ENCODE data around the gene MKLN1. TPM values are rescaled to one million over a fixed set of nuclear protein-coding genes. Genes with fewer than 3 reads are reported as not detected.

MKLN1 gene
- total RNA-seq, 2 experiments from 2014 or later, result 38.5 TPM

DNA sequence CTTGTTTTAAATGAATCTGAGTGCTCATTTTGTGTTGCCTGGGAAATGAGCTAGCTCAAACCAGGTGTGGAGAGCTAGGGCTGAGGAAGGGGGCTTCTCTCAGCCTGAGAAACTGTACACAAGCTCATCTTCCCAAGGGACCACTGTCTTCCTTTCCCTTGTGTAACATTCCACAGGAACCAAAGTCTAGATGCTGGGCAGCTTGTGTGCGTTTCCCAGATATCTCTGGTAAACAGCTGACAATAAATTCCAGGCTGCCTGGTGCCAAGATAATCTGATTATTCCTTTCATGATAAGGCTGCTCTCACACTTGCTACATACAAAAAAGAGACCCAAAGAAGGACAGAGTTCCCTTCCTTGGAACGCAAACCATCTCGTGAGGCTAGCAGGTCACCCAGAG lies 33.1 kb upstream of the MKLN1 start:
- TF ChIP-seq, protein P1, sequence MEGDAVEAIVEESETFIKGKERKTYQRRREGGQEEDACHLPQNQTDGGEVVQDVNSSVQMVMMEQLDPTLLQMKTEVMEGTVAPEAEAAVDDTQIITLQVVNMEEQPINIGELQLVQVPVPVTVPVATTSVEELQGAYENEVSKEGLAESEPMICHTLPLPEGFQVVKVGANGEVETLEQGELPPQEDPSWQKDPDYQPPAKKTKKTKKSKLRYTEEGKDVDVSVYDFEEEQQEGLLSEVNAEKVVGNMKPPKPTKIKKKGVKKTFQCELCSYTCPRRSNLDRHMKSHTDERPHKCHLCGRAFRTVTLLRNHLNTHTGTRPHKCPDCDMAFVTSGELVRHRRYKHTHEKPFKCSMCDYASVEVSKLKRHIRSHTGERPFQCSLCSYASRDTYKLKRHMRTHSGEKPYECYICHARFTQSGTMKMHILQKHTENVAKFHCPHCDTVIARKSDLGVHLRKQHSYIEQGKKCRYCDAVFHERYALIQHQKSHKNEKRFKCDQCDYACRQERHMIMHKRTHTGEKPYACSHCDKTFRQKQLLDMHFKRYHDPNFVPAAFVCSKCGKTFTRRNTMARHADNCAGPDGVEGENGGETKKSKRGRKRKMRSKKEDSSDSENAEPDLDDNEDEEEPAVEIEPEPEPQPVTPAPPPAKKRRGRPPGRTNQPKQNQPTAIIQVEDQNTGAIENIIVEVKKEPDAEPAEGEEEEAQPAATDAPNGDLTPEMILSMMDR (IDR thresholded peaks at IDR 0.05), result no peak
- no peak for ATAC-seq
- CTCF ChIA-PET, result interaction anchor here (0.5 to 1.0 kb wide), 2 partner anchors 15 to 38 kb away, joined by 3 read pairs; no protein-coding TSS in a partner anchor

DNA sequence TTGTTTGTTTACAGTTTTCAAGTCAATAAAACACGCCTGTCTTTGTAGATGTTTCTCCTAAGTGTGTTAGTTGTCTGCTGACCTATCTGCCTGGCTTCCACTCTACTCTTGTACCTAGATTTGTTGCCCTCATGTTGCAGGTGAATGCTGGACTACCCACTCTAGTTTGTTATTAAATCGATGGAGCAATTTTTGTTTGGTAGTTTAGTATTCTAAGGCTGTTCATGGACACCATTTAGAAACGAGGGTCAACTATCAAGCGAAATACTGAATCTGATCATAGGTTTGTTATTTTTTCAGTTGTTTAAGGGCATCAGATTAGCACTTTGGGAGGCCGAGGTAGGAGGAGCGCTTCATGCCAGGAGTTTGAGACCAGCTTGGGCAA lies 29.1 kb upstream of the MKLN1 start:
- Mint-ChIP-seq H3K9me3 (no peaks in the 10 kb centered on the region), H3K4me1 (ENCODE audit: low read depth) (no peaks in the 10 kb centered on the region), H3K27ac (no peak overlapping the region), H3K4me3 (no peak overlapping the region), H3K27me3 (no peaks in the 10 kb centered on the region), H3K36me3 (ENCODE audit: low read depth) (no peaks in the 10 kb centered on the region)
- ATAC-seq, result no peak
- no peak for DNase-seq
- ChIA-PET POLR2A (no interaction called here), CTCF (no interaction called here)
- TF ChIP-seq, protein P1 (IDR thresholded peaks at IDR 0.05), result no peak
- intact Hi-C loops (cut with micrococcal nuclease), result no loop called here

More for the DNA sequence above, 33.1 kb upstream of the MKLN1 start:
- H3K27me3 Mint-ChIP-seq, result no peaks in the 10 kb centered on the region
- no peaks in the 10 kb centered on the region for H3K4me1 Mint-ChIP-seq (ENCODE audit: low read depth)
- POLR2A ChIA-PET, result no interaction called here
- DNase-seq, result no peak
- H3K27ac Mint-ChIP-seq, result no peak overlapping the region
- intact Hi-C loops (cut with micrococcal nuclease), result no loop called here
- H3K4me3 Mint-ChIP-seq, result no peak overlapping the region
- no peaks in the 10 kb centered on the region for H3K36me3 Mint-ChIP-seq (ENCODE audit: low read depth)
- H3K9me3 Mint-ChIP-seq, result no peaks in the 10 kb centered on the region

GRCh38 chr7:131299074-131299473 lies 28.6 kb upstream of the MKLN1 start:
- Mint-ChIP-seq H3K9me3 (no peaks in the 10 kb centered on the region), H3K4me3 (no peak overlapping the region), H3K27me3 (no peaks in the 10 kb centered on the region), H3K27ac (no peak overlapping the region), H3K36me3 (ENCODE audit: low read depth) (no peaks in the 10 kb centered on the region), H3K4me1 (ENCODE audit: low read depth) (no peaks in the 10 kb centered on the region)
- ChIA-PET CTCF (no interaction called here), POLR2A (no interaction called here)
- DNase-seq (no peak), ATAC-seq (no peak)
- TF ChIP-seq, protein P1 (IDR thresholded peaks at IDR 0.05), result no peak
- intact Hi-C loops (cut with micrococcal nuclease), result no loop called here

DNA sequence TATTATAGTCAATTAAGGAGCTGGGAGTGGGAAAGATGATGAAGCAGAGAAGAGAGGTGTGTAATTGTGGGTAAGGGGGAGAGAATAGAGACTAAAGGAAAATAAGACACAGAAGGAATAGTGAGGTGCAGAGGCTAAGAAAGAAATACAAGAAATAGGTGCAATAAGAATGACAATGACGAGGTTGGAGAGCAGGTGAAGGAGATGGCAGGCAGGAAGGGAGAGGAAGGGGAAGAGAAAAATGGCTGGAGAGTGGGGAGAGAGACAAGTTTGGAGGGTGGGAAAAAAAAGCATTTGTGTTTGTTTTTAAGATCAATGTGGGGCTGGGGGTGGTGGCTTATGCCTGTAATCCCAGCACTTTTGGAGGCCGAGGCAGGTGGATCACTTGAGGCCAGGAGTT lies 27.6 kb upstream of the MKLN1 start:
- intact Hi-C loops (cut with micrococcal nuclease), result no loop called here
- CTCF ChIA-PET, result no interaction called here
- ATAC-seq, result no peak

DNA sequence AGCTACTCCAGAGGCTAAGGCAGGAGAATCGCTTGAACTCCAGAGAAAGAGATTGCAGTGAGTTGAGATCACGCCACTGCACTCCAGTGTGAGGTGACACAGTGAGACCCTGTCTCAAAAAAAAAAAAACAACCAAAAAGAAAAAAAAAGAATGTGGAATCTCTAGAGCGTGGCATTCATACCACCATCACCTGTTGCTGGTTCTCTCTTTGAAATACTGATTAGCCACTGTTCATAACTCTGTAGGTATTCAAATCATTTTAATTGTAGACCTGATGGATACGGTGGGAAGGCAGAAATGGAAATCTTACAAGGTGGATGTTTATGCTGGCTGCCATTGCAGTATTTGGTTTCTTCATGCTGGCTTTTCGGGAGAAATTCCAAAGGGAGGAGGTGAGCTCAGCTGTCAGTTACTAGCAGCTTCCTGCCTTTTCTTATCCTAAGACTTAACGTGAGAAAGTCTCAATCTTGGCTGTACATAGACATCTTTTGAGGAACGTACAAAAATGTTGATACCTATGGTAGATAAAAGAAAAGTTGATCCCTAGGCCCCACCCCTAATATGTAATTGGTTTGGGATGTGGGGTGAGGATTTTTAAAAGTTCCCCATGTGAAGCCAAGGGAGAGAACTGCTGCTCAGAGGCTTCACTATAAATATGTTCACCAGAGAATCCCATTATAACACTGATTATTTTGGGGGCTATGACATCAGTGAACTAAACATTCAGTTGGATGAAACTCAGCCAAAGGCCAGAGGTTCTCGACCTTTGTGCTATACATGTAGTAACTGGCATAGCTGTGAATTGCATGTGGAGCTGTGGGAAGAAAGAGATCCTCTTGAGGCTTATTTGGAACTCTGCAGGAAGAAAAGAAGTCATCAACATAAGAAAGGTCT lies 26.9 kb upstream of the MKLN1 start:
- no peaks in the 10 kb centered on the region for H3K9me3 Mint-ChIP-seq
- no peaks in the 10 kb centered on the region for H3K36me3 Mint-ChIP-seq (ENCODE audit: low read depth)
- no peak overlapping the region for H3K4me3 Mint-ChIP-seq
- no peaks in the 10 kb centered on the region for H3K4me1 Mint-ChIP-seq (ENCODE audit: low read depth)
- H3K27ac Mint-ChIP-seq, result no peak overlapping the region
- TF ChIP-seq, protein P1 (IDR thresholded peaks at IDR 0.05), result no peak
- intact Hi-C loops (cut with micrococcal nuclease), result no loop called here
- no peaks in the 10 kb centered on the region for H3K27me3 Mint-ChIP-seq
- POLR2A ChIA-PET, result no interaction called here
- ATAC-seq, result no peak
- no peak for DNase-seq
- CTCF ChIA-PET, result no interaction called here

More for the DNA sequence above, 27.6 kb upstream of the MKLN1 start:
- no peak overlapping the region for H3K4me3 Mint-ChIP-seq
- H3K9me3 Mint-ChIP-seq, result no peaks in the 10 kb centered on the region
- no peaks in the 10 kb centered on the region for H3K27me3 Mint-ChIP-seq
- POLR2A ChIA-PET, result no interaction called here
- TF ChIP-seq, protein P1 (IDR thresholded peaks at IDR 0.05), result no peak
- H3K27ac Mint-ChIP-seq, result no peak overlapping the region
- no peak for DNase-seq
- no peaks in the 10 kb centered on the region for H3K4me1 Mint-ChIP-seq (ENCODE audit: low read depth)
- no peaks in the 10 kb centered on the region for H3K36me3 Mint-ChIP-seq (ENCODE audit: low read depth)

Measured in activated CD8-positive, alpha-beta T cell treated with anti-CD3 and anti-CD28 coated beads for 36 hours (primary cell).